Measurements from ENCODE around the gene ACSS3. TPM values are rescaled to one million over a fixed set of nuclear protein-coding genes. Genes with fewer than 3 reads are reported as not detected.

ACSS3 gene
- total and polyA plus RNA-seq, 2 of the 8 experiments (the other 6 are each of a cell fraction or from before 2014, with no cell fraction given) = 14.4 to 24.0 TPM

GRCh38 chr12:81255947-81256346 is 178.1 kb downstream of the ACSS3 start (continued):
- TF ChIP-seq CHD7 (IDR thresholded peaks at IDR 0.05; ENCODE audit: insufficient replicate concordance, low read length) (no peak), YY1 (IDR thresholded peaks at IDR 0.05; ENCODE audit: low read depth, low read length) (no peak), HDAC2 (IDR thresholded peaks at IDR 0.05; ENCODE audit: borderline replicate concordance in 1 of 2, low read depth in 2 of 2, low read length in 2 of 2) (no peak), RAD21 (IDR thresholded peaks at IDR 0.05 in 1 of 2, conservative IDR thresholded peaks at IDR 0.05 in 1 of 2; ENCODE audit: low read depth in 2 of 2, low read length in 2 of 2) (no peak)

Measured in H1 (cell line).